H1 (cell line): Measurements from ENCODE around the gene PTGIR.

ENCODE experiments used
- ASH2L ChIP-seq: fragments of 200-600, 300-600 bp; sonication (generic); IDR thresholded peaks from one replicate; pipeline ENCODE4 v1.7.1; 2017; ENCODE audit warnings: low read length
- BCL11A ChIP-seq, 2 experiments: IDR thresholded peaks; one replicate each; pipeline ENCODE4 v1.6.1; 2011; ENCODE audit warnings: low read depth in 2 of 2, low read length in 2 of 2, mild to moderate bottlenecking in 2 of 2
- CBX5 ChIP-seq: fragments of 300-800, 300-1000 bp; sonication (generic); IDR thresholded peaks from 2 replicates; pipeline ENCODE4 v1.7.1; 2016; ENCODE audit warnings: antibody characterized with exemption, low read length, low read depth
- CHD2 ChIP-seq: IDR thresholded peaks from 2 replicates; pipeline ENCODE4 v1.6.1; 2012; ENCODE audit warnings: low read length, improper control_type of control experiment
- HDAC6 ChIP-seq: IDR thresholded peaks from one replicate; pipeline ENCODE4 v1.7.1; 2012; ENCODE audit warnings: low read depth, mild to moderate bottlenecking, inconsistent platforms, low read length, moderate library complexity
- MAFK ChIP-seq: IDR thresholded peaks from 2 replicates; pipeline ENCODE4 v1.6.1; 2012; ENCODE audit warnings: low read depth, mild to moderate bottlenecking, improper control_type of control experiment, low read length
- POLR2A ChIP-seq, 2 experiments: IDR thresholded peaks; 1 replicate in 1 of 2; 2 replicates in 1 of 2; pipeline ENCODE4 v1.6.1; 2011; ENCODE audit warnings: low read depth in 2 of 2, low read length in 2 of 2, mild to moderate bottlenecking in 2 of 2; ENCODE audit errors: control extremely low read depth in 1 of 2
- RAD21 ChIP-seq, 2 experiments: IDR thresholded peaks in 1 of 2; conservative IDR thresholded peaks in 1 of 2; 2 replicates each; pipeline ENCODE4 v1.6.1; 2011; ENCODE audit warnings: low read depth in 2 of 2, low read length in 2 of 2, improper control_type of control experiment in 1 of 2, inconsistent platforms in 1 of 2, mild to moderate bottlenecking in 1 of 2, moderate library complexity in 1 of 2
- RBBP5 ChIP-seq: IDR thresholded peaks from 2 replicates; pipeline ENCODE4 v1.7.1; 2012; ENCODE audit warnings: low read depth, mild to moderate bottlenecking, inconsistent platforms, low read length, moderate library complexity, borderline replicate concordance
- RXRA ChIP-seq: IDR thresholded peaks from 2 replicates; pipeline ENCODE4 v1.6.1; 2011; ENCODE audit warnings: low read depth, mild to moderate bottlenecking, low read length, moderate library complexity; ENCODE audit not compliant: insufficient read depth
- SIX5 ChIP-seq: IDR thresholded peaks from 2 replicates; pipeline ENCODE4 v1.6.1; 2011; ENCODE audit warnings: mild to moderate bottlenecking, low read depth, low read length
- SP2 ChIP-seq: IDR thresholded peaks from 2 replicates; pipeline ENCODE4 v1.6.1; 2012; ENCODE audit warnings: mild to moderate bottlenecking, low read length, inconsistent platforms
- TF ChIP-seq, protein P1 (sequence below), 3 experiments: IDR thresholded peaks; 1 replicate in 2 of 3; 2 replicates in 1 of 3; pipeline versions ENCODE4 v1.5.1 to v1.6.1; 2011; ENCODE audit warnings: low read length in 3 of 3, mild to moderate bottlenecking in 3 of 3, inconsistent platforms in 2 of 3, low read depth in 1 of 3, moderate library complexity in 1 of 3; ENCODE audit not compliant: insufficient read depth in 1 of 3; ENCODE audit errors: control extremely low read depth in 1 of 3

DNA sequence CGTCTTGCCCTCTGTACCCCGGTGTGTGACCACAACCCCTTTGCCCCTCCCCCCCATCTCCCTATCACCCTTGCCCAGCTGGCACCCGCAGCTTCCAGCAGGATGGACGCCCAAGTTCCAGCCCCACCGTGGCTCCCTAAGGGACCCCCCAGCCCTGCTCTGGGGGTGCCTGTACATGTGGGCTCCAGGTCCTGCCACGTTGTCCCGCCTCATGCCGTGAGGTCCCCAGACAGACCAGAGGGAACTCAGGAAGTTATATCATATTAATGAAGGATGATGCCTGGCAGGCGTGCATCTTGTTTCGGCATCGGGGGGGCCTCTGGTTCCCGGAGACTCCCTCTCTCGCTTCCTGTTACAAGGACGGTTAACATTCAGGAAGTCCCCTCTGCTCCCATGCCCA lies 1.6 kb upstream of the PTGIR start:
- TF ChIP-seq RBBP5 (no peak), CHD2 (no peak), POLR2A (IDR thresholded peaks at IDR 0.05; ENCODE audit: control extremely low read depth in 1 of 2, low read depth in 2 of 2, low read length in 2 of 2) (no peak), ASH2L (no peak), BCL11A (IDR thresholded peaks at IDR 0.05; ENCODE audit: low read depth in 2 of 2, low read length in 2 of 2) (no peak), CBX5 (no peak), SP2 (no peak), SIX5 (no peak), MAFK (no peak), HDAC6 (no peak), RXRA (no peak), RAD21 (IDR thresholded peaks at IDR 0.05 in 1 of 2, conservative IDR thresholded peaks at IDR 0.05 in 1 of 2; ENCODE audit: low read depth in 2 of 2, low read length in 2 of 2) (no peak)
- TF ChIP-seq, protein P1, sequence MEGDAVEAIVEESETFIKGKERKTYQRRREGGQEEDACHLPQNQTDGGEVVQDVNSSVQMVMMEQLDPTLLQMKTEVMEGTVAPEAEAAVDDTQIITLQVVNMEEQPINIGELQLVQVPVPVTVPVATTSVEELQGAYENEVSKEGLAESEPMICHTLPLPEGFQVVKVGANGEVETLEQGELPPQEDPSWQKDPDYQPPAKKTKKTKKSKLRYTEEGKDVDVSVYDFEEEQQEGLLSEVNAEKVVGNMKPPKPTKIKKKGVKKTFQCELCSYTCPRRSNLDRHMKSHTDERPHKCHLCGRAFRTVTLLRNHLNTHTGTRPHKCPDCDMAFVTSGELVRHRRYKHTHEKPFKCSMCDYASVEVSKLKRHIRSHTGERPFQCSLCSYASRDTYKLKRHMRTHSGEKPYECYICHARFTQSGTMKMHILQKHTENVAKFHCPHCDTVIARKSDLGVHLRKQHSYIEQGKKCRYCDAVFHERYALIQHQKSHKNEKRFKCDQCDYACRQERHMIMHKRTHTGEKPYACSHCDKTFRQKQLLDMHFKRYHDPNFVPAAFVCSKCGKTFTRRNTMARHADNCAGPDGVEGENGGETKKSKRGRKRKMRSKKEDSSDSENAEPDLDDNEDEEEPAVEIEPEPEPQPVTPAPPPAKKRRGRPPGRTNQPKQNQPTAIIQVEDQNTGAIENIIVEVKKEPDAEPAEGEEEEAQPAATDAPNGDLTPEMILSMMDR (IDR thresholded peaks at IDR 0.05; ENCODE audit: control extremely low read depth in 1 of 3, insufficient read depth in 1 of 3, low read depth in 1 of 3, low read length in 3 of 3) = no peak
